Measurements from ENCODE around the gene OVCA2. TPM values are rescaled to one million over a fixed set of nuclear protein-coding genes. Genes with fewer than 3 reads are reported as not detected.

OVCA2 gene
- polyA plus RNA-seq, 1 of the 3 experiments (the other 2 are of a cell fraction) = 59.2 TPM

DNA sequence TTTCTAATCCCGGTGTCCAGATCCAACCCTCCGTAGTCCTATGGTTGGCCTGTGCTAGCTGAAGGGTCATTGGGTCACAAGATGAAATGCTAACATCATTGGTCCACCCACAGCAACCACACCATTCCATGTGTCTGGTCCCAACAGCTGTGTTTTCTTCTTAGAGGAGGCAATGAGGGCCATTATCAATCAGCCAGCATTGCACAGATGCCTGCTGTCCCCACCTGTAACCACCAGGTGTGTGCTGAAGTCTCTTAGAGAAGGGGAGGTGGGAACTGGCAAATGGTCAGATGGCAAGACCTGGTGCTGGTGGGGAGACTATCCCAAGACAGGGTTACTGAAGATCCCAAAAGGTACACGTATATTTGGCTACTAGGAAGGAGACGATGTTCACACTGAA is 50.4 kb downstream of the OVCA2 start (continued):
- no peak for TF ChIP-seq CHD2 (IDR thresholded peaks at IDR 0.05; ENCODE audit: low read length, partially characterized antibody)
- no peak for TF ChIP-seq GATA2 (CRISPR knock-in tag; IDR thresholded peaks at IDR 0.05)
- no peak for TF ChIP-seq GABPA (IDR thresholded peaks at IDR 0.05; ENCODE audit: low read depth)
- no peak for TF ChIP-seq NRF1 (IDR thresholded peaks at IDR 0.05; ENCODE audit: low read depth, low read length)
- no peak for TF ChIP-seq RFX5 (IDR thresholded peaks at IDR 0.05; ENCODE audit: low read length)
- no peak for TF ChIP-seq ELF1 (IDR thresholded peaks at IDR 0.05)
- TF ChIP-seq FOSL2 (IDR thresholded peaks at IDR 0.05; ENCODE audit: borderline replicate concordance, low read depth) = no peak
- TF ChIP-seq, protein P1, sequence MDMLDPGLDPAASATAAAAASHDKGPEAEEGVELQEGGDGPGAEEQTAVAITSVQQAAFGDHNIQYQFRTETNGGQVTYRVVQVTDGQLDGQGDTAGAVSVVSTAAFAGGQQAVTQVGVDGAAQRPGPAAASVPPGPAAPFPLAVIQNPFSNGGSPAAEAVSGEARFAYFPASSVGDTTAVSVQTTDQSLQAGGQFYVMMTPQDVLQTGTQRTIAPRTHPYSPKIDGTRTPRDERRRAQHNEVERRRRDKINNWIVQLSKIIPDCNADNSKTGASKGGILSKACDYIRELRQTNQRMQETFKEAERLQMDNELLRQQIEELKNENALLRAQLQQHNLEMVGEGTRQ (IDR thresholded peaks at IDR 0.05; ENCODE audit: borderline replicate concordance, low read depth, low read length) = no peak
- TF ChIP-seq, protein P2, sequence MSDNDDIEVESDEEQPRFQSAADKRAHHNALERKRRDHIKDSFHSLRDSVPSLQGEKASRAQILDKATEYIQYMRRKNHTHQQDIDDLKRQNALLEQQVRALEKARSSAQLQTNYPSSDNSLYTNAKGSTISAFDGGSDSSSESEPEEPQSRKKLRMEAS (IDR thresholded peaks at IDR 0.05; ENCODE audit: low read depth) = no peak

Small RNA genes lying within 50 kb of the gene (small RNA-seq; reads per million reads assigned to genes)
- gene AC090617.9 (0 reads per million in 7 experiments), gene MIR132 (7.2 to 353 (median 110) reads per million in 7 experiments), gene MIR212 (0 to 5.2 (median 2.7) reads per million in 7 experiments), gene OVCA2 (0 reads per million in 7 experiments)

Other genes with a start within 250 kb of the OVCA2 start
- 4.9 and 6.1 TPM in 2 replicates for gene SMYD4, start 212.1 kb upstream of the OVCA2 start, polyA plus RNA-seq (2012; rRNA removed)
- gene RPA1, start 212.0 kb upstream of the OVCA2 start, polyA plus RNA-seq (2012; rRNA removed) = 47.2 and 53.7 TPM in 2 replicates
- 0.07 TPM in 1 of 2 replicates, not detected in the other for gene RTN4RL1, start 16.7 kb upstream of the OVCA2 start, polyA plus RNA-seq (2012; rRNA removed)
- 36.2 and 39.5 TPM in 2 replicates for gene DPH1, start 11.9 kb upstream of the OVCA2 start, polyA plus RNA-seq (2012; rRNA removed)
- 3.8 and 6.4 TPM in 2 replicates for gene HIC1, start 13.1 kb downstream of the OVCA2 start, polyA plus RNA-seq (2012; rRNA removed)

Measured in SK-N-SH (cell line).